OCI-LY7 (cell line): Measurements from ENCODE around the gene CXorf58. TPM values are rescaled to one million over a fixed set of nuclear protein-coding genes. Genes with fewer than 3 reads are reported as not detected.

ENCODE experiments used
- BruUV-seq: library from RNA; stranded (reverse); fragments of 400-500 nt; replicated peaks from 2 replicates; lab custom pipeline; 2021; lab: Mats Ljungman, UMichigan
- CTCF ChIA-PET: fragments of 300-600 bp; sonication (Branson Sonifier 250); formaldehyde crosslinking; loops from one replicate; lab custom pipeline; 2022; ENCODE audit warnings: antibody characterized with exemption; ENCODE audit not compliant: unreplicated experiment; lab: Charles Lee
- POLR2A ChIA-PET: fragments of 300-600 bp; sonication (Branson Sonifier 250); formaldehyde crosslinking; loops from one replicate; lab custom pipeline; 2022; ENCODE audit warnings: antibody characterized with exemption; lab: Charles Lee
- DNase-seq: peaks from one replicate; pipeline ENCODE4 v3.0.0-alpha.2; 2015; ENCODE audit warnings: low spot score
- H2AFZ ChIP-seq: fragments of 200-600 bp; sonication (generic), shearing (Covaris generic); 2 replicates; pipeline ENCODE4 v1.6.1; 2014; ENCODE audit warnings: mild to moderate bottlenecking, antibody characterized with exemption, low read length, moderate library complexity
- H3K27ac ChIP-seq: fragments of 200-600 bp; sonication (generic); 2 replicates; pipeline ENCODE4 v1.5.1; 2014; ENCODE audit warnings: mixed run types, low read depth, mild to moderate bottlenecking, moderate library complexity, low read length, inconsistent platforms; ENCODE audit not compliant: poor library complexity, severe bottlenecking
- H3K36me3 ChIP-seq: fragments of 200-600 bp; sonication (generic); 2 replicates; pipeline ENCODE4 v1.6.1; 2014; ENCODE audit warnings: mild to moderate bottlenecking, antibody characterized with exemption, low read length, moderate library complexity, mixed read lengths; ENCODE audit not compliant: insufficient read depth
- H3K4me1 ChIP-seq: fragments of 200-600 bp; sonication (generic); 2 replicates; pipeline ENCODE4 v1.5.1; 2014; ENCODE audit warnings: mild to moderate bottlenecking, low read length; ENCODE audit not compliant: insufficient read depth, poor library complexity, severe bottlenecking
- H3K4me2 ChIP-seq: fragments of 200-600 bp; sonication (generic); 2 replicates; pipeline ENCODE4 v1.6.1; 2014; ENCODE audit warnings: mild to moderate bottlenecking, low read length
- H3K4me3 ChIP-seq: fragments of 200-600 bp; sonication (generic); 2 replicates; pipeline ENCODE4 v1.5.1; 2014; ENCODE audit warnings: mild to moderate bottlenecking, low read depth, low read length; ENCODE audit not compliant: poor library complexity, severe bottlenecking
- H3K79me2 ChIP-seq: fragments of 200-600 bp; sonication (generic); 2 replicates; pipeline ENCODE4 v1.6.1; 2016; ENCODE audit warnings: low read depth, mild to moderate bottlenecking, low read length, moderate library complexity, mixed read lengths; ENCODE audit not compliant: insufficient read depth
- H3K9me2 ChIP-seq: fragments of 200-600 bp; sonication (generic); 2 replicates; pipeline ENCODE4 v1.6.1; 2016; ENCODE audit warnings: mild to moderate bottlenecking, low read length, mixed read lengths; ENCODE audit not compliant: insufficient read depth
- H3K9me3 ChIP-seq: fragments of 200-600 bp; sonication (generic); 2 replicates; pipeline ENCODE4 v1.6.1; 2014; ENCODE audit warnings: mild to moderate bottlenecking, mixed run types, low read length, mixed read lengths
- H4K20me1 ChIP-seq: fragments of 200-600 bp; sonication (generic); 2 replicates; pipeline ENCODE4 v1.6.1; 2014; ENCODE audit warnings: mild to moderate bottlenecking, antibody characterized with exemption, low read length, moderate library complexity, mixed read lengths; ENCODE audit not compliant: insufficient read depth
- CTCF ChIP-seq: fragments of 200-600 bp; sonication (generic); conservative IDR thresholded peaks from 2 replicates; pipeline ENCODE4 v1.5.1; 2014; ENCODE audit warnings: mild to moderate bottlenecking, antibody characterized with exemption, low read length, moderate library complexity, mixed read lengths
- EZH2phosphoT487 ChIP-seq: fragments of 200-600 bp; sonication (generic); IDR thresholded peaks from 2 replicates; pipeline ENCODE4 v1.6.1; 2018; ENCODE audit warnings: low read depth, borderline replicate concordance, mild to moderate bottlenecking, mixed run types, antibody characterized with exemption, low read length, moderate library complexity, mixed read lengths
- intact Hi-C: fragments of 100-400 bp; cut with micrococcal nuclease; formaldehyde crosslinking; loops from one replicate; pipeline ENCODE4 v1.10.0; 2022; ENCODE audit not compliant: unreplicated experiment
- total RNA-seq, 2 experiments: library from RNA; depleted of rRNA in 1 of 2; stranded (reverse); fragments of >200 nt in 1 of 2; shearing (Covaris generic) in 1 of 2; gene quantifications; 2 replicates each; pipeline ENCODE4 v1.2.3, GENCODE V29; 2014 to 2022

CXorf58 gene
- total RNA-seq, 2 experiments from 2014 or later = 0.46 TPM; not detected in 1

- Histone ChIP-seq H3K4me2 (no peak overlapping the region), H3K27ac (no peak overlapping the region), H3K79me2 (peaks cover 9% of the 10 kb centered on the region; the same call in 1 of the 2 replicates), H3K9me3 (no peaks in the 10 kb centered on the region), H3K4me3 (no peak overlapping the region), H3K4me1 (no peaks in the 10 kb centered on the region), H3K9me2 (no peaks in the 10 kb centered on the region), H4K20me1 (no peaks in the 10 kb centered on the region), H2AFZ (no peak overlapping the region), H3K36me3 (peaks cover 30% of the 10 kb centered on the region)
- ChIA-PET POLR2A (interaction anchor here (0.5 kb wide), 1 partner anchor 14 kb away, joined by 7 read pairs; no protein-coding TSS in a partner anchor), CTCF (no interaction called here)
- BruUV-seq = no TSS peak
- no peak for DNase-seq
- TF ChIP-seq EZH2phosphoT487 = no peak
- TF ChIP-seq CTCF = no peak
- intact Hi-C loops = no loop called here
Observed at GRCh38 chrX:23980011-23980441, 72.2 kb downstream of the CXorf58 start.

- intact Hi-C loops = no loop called here
- Histone ChIP-seq H4K20me1 (no peaks in the 10 kb centered on the region), H3K4me3 (no peak overlapping the region), H3K79me2 (peaks cover 21% of the 10 kb centered on the region; the same call in 1 of the 2 replicates), H3K4me1 (no peaks in the 10 kb centered on the region), H3K9me2 (no peaks in the 10 kb centered on the region), H2AFZ (no peak overlapping the region), H3K27ac (no peak overlapping the region), H3K36me3 (peaks cover 40% of the 10 kb centered on the region), H3K4me2 (no peak overlapping the region), H3K9me3 (no peaks in the 10 kb centered on the region)
- TF ChIP-seq CTCF (no peak), EZH2phosphoT487 (no peak)
- no peak for DNase-seq
- ChIA-PET POLR2A (interaction anchor here (0.7 kb wide), 2 partner anchors 21 to 27 kb away, joined by 3 to 4 read pairs; no protein-coding TSS in a partner anchor), CTCF (no interaction called here)
- BruUV-seq = no TSS peak
Observed at GRCh38 chrX:23981222-23981621, 73.4 kb downstream of the CXorf58 start.

GRCh38 chrX:23981711-23982110 lies 73.9 kb downstream of the CXorf58 start:
- Histone ChIP-seq H2AFZ (no peak overlapping the region), H3K4me3 (no peak overlapping the region), H4K20me1 (no peaks in the 10 kb centered on the region), H3K27ac (no peak overlapping the region), H3K9me2 (no peaks in the 10 kb centered on the region), H3K79me2 (peaks cover 26% of the 10 kb centered on the region; the same call in 1 of the 2 replicates), H3K36me3 (peaks cover 45% of the 10 kb centered on the region), H3K4me2 (no peak overlapping the region), H3K9me3 (no peaks in the 10 kb centered on the region), H3K4me1 (no peaks in the 10 kb centered on the region)
- intact Hi-C loops = no loop called here
- TF ChIP-seq CTCF (no peak), EZH2phosphoT487 (no peak)
- CTCF ChIA-PET = no interaction called here
- no TSS peak for BruUV-seq
- POLR2A ChIA-PET = interaction anchor here (0.6 to 0.7 kb wide), 2 partner anchors 22 to 49 kb away, joined by 3 read pairs; no protein-coding TSS in a partner anchor
- DNase-seq = no peak
